ENCODE measurements around the gene MARVELD3. TPM values are rescaled to one million over a fixed set of nuclear protein-coding genes. Genes with fewer than 3 reads are reported as not detected.
A peak's percentile ranks its signal among the peaks of the same experiment; 100 is the strongest.

MARVELD3 gene
- total RNA-seq, 3 donors from 2014 or later (not counting 1 experiment from before 2014, with no cell fraction given): not detected

DNA sequence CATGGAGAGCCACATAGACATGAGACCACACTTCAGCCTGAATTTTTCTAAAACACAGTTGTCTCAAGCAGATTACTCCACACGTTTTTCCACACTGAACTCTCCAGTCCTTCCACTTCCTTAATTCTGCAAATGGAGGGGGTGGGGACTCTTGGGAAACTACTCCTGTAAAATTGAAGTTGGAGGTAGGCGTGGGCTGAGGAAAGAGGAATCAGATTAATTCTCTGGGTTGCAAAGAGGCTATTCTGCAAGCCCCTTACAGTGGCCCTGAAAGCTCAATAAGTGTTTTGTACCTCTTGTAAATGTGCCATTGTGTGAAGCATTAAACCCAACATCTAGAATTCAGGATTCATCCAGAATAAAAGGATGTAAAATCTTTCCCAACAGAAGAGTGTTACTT is 9.6 kb downstream of the MARVELD3 start:
- ATAC-seq: no peak
- no peak overlapping the region for H3K27ac ChIP-seq (ENCODE audit: low read length)
- Mint-ChIP-seq H3K9me3 (no peaks in the 10 kb centered on the region), H3K36me3 (no peaks in the 10 kb centered on the region), H3K27me3 (ENCODE audit: low read depth in 2 of 2) (no peaks in the 10 kb centered on the region), H3K4me1 (no peaks in the 10 kb centered on the region), H3K27ac (no peak overlapping the region), H3K4me3 (no peak overlapping the region)
- intact Hi-C loops (cut with micrococcal nuclease): no loop called here
- H3K9me3 ChIP-seq (ENCODE audit: control insufficient read depth, insufficient read depth, low read length): no peaks in the 10 kb centered on the region
- H3K4me1 ChIP-seq (ENCODE audit: control insufficient read depth, insufficient read depth, low read length): no peaks in the 10 kb centered on the region
- WGBS (ENCODE audit: insufficient coverage): 89% methylated on average over 1 of the region's 2 CpGs
- TF ChIP-seq, protein P1, sequence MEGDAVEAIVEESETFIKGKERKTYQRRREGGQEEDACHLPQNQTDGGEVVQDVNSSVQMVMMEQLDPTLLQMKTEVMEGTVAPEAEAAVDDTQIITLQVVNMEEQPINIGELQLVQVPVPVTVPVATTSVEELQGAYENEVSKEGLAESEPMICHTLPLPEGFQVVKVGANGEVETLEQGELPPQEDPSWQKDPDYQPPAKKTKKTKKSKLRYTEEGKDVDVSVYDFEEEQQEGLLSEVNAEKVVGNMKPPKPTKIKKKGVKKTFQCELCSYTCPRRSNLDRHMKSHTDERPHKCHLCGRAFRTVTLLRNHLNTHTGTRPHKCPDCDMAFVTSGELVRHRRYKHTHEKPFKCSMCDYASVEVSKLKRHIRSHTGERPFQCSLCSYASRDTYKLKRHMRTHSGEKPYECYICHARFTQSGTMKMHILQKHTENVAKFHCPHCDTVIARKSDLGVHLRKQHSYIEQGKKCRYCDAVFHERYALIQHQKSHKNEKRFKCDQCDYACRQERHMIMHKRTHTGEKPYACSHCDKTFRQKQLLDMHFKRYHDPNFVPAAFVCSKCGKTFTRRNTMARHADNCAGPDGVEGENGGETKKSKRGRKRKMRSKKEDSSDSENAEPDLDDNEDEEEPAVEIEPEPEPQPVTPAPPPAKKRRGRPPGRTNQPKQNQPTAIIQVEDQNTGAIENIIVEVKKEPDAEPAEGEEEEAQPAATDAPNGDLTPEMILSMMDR (IDR thresholded peaks at IDR 0.05): no peak
- DNase-seq: no peak
- no peaks in the 10 kb centered on the region for H3K36me3 ChIP-seq (ENCODE audit: control insufficient read depth, insufficient read depth, low read length)
- H3K4me3 ChIP-seq (ENCODE audit: low read length): no peak overlapping the region
- no peaks in the 10 kb centered on the region for H3K27me3 ChIP-seq (ENCODE audit: control insufficient read depth, insufficient read depth, low read length)

DNA sequence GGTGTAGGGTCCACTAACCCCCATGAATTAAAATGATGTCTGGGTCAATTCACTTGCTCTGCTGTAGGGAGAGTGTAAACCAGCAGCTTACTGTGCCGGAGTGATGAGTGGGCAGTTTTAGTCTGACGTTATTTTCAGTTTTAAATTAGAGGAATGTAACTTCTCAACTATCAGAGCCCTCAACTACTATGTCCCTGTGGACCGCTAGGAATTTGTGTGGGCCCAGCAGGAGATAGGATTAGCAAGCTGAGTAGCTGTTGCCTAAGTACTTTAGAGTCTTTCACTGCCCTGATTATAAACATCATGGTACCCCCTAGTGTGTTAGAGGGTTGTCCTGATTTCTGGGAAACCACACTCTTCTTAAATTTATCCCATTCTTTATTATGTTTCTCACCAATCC is 11.4 kb downstream of the MARVELD3 start:
- WGBS (ENCODE audit: insufficient coverage): 100% methylated on average over 1 of the region's 3 CpGs
- Histone ChIP-seq H3K36me3 (ENCODE audit: control insufficient read depth, insufficient read depth, low read length) (no peaks in the 10 kb centered on the region), H3K27me3 (ENCODE audit: control insufficient read depth, insufficient read depth, low read length) (no peaks in the 10 kb centered on the region), H3K4me1 (ENCODE audit: control insufficient read depth, insufficient read depth, low read length) (no peaks in the 10 kb centered on the region), H3K27ac (ENCODE audit: low read length) (no peak overlapping the region), H3K4me3 (ENCODE audit: low read length) (no peak overlapping the region), H3K9me3 (ENCODE audit: control insufficient read depth, insufficient read depth, low read length) (no peaks in the 10 kb centered on the region)
- TF ChIP-seq, protein P1 (IDR thresholded peaks at IDR 0.05): no peak
- no peaks in the 10 kb centered on the region for H3K9me3 Mint-ChIP-seq
- DNase-seq: no peak
- no peaks in the 10 kb centered on the region for H3K36me3 Mint-ChIP-seq
- no peaks in the 10 kb centered on the region for H3K27me3 Mint-ChIP-seq (ENCODE audit: low read depth in 2 of 2)
- no peak for ATAC-seq
- H3K4me1 Mint-ChIP-seq: no peaks in the 10 kb centered on the region
- intact Hi-C loops (cut with micrococcal nuclease): no loop called here
- no peak overlapping the region for H3K4me3 Mint-ChIP-seq
- no peak overlapping the region for H3K27ac Mint-ChIP-seq

- no peaks in the 10 kb centered on the region for H3K9me3 ChIP-seq (ENCODE audit: control insufficient read depth, insufficient read depth, low read length)
- H3K4me3 Mint-ChIP-seq: no peak overlapping the region
These were observed 19.5 kb downstream of the MARVELD3 start for GRCh38 chr16:71645450-71645849.

DNA sequence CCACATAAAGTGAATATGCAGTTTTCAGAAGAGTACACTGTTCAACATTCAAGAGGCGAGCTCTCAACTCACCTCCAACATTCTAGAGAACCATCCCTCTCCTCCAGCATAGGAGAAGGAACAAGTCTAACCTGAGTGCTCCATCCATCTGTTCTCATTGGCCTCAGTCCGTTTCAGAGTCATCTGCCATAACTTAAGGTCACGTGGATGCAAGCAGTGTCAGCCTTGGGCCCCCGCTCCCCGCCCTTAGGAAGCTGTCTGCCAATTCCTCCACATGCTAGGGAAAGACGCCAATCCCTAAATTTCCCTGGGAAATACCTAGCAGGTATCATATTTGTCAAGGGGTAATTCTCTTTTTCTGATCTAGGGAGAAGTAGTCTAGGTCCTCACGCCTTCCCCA is 21.4 kb downstream of the MARVELD3 start:
- no peaks in the 10 kb centered on the region for H3K4me1 ChIP-seq (ENCODE audit: control insufficient read depth, insufficient read depth, low read length)
- Mint-ChIP-seq H3K27me3 (ENCODE audit: low read depth in 2 of 2) (no peaks in the 10 kb centered on the region), H3K4me3 (no peak overlapping the region), H3K4me1 (no peaks in the 10 kb centered on the region), H3K9me3 (no peaks in the 10 kb centered on the region), H3K27ac (no peak overlapping the region), H3K36me3 (peaks cover 2% of the 10 kb centered on the region)
- TF ChIP-seq, protein P1 (IDR thresholded peaks at IDR 0.05): no peak
- H3K36me3 ChIP-seq (ENCODE audit: control insufficient read depth, insufficient read depth, low read length): peaks cover 10% of the 10 kb centered on the region
- WGBS (ENCODE audit: insufficient coverage): 93% methylated on average over 6 of the region's 7 CpGs
- DNase-seq (no peak), ATAC-seq (no peak)
- no peaks in the 10 kb centered on the region for H3K27me3 ChIP-seq (ENCODE audit: control insufficient read depth, insufficient read depth, low read length)
- intact Hi-C loops (cut with micrococcal nuclease): no loop called here
- no peak overlapping the region for H3K4me3 ChIP-seq (ENCODE audit: low read length)
- H3K9me3 ChIP-seq (ENCODE audit: control insufficient read depth, insufficient read depth, low read length): no peaks in the 10 kb centered on the region
- H3K27ac ChIP-seq (ENCODE audit: low read length): no peak overlapping the region

More at GRCh38 chr16:71645450-71645849, 19.5 kb downstream of the MARVELD3 start:
- no peak overlapping the region for H3K27ac ChIP-seq (ENCODE audit: low read length)
- Mint-ChIP-seq H3K36me3 (no peaks in the 10 kb centered on the region), H3K9me3 (no peaks in the 10 kb centered on the region), H3K27me3 (ENCODE audit: low read depth in 2 of 2) (no peaks in the 10 kb centered on the region), H3K4me1 (no peaks in the 10 kb centered on the region), H3K27ac (no peak overlapping the region)
- peak in 1 of 2 donors; percentile 35 for DNase-seq
- ATAC-seq: no peak
- no peaks in the 10 kb centered on the region for H3K4me1 ChIP-seq (ENCODE audit: control insufficient read depth, insufficient read depth, low read length)
- 88% methylated on average over 4 of the region's 4 CpGs for WGBS (ENCODE audit: insufficient coverage)
- TF ChIP-seq, protein P1 (IDR thresholded peaks at IDR 0.05): no peak
- intact Hi-C loops (cut with micrococcal nuclease): no loop called here
- H3K4me3 ChIP-seq (ENCODE audit: low read length): no peak overlapping the region
- H3K36me3 ChIP-seq (ENCODE audit: control insufficient read depth, insufficient read depth, low read length): peaks cover 10% of the 10 kb centered on the region
- no peaks in the 10 kb centered on the region for H3K27me3 ChIP-seq (ENCODE audit: control insufficient read depth, insufficient read depth, low read length)
